A549 (cell line): ENCODE results near the gene CD34.

ENCODE experiments used
- CHD2 ChIP-seq: fragments of 150-350 bp; IDR thresholded peaks from 2 replicates; pipeline ENCODE4 v1.6.1; 2014; ENCODE audit warnings: low read length; ENCODE audit not compliant: partially characterized antibody
- ESRRA ChIP-seq: fragments of 150-350 bp; IDR thresholded peaks from 2 replicates; pipeline ENCODE4 v1.6.1; 2014; ENCODE audit warnings: mild to moderate bottlenecking, low read length, borderline replicate concordance
- RAD21 ChIP-seq, 2 experiments: fragments of >200 bp in 1 of 2; sonication (Bioruptor Twin) in 1 of 2; formaldehyde crosslinking in 1 of 2; IDR thresholded peaks in 1 of 2; conservative IDR thresholded peaks in 1 of 2; 2 replicates in 1 of 2; 3 replicates in 1 of 2; pipeline ENCODE4 v1.6.1; 2012 to 2018; ENCODE audit warnings: inconsistent platforms in 1 of 2
- TFCP2L1 ChIP-seq: fragments of 250-450 bp; sonication (Bioruptor Pico); IDR thresholded peaks from 2 replicates; pipeline ENCODE4 v1.5.0; 2021; ENCODE audit warnings: mild to moderate bottlenecking
- TF ChIP-seq, protein P1 (sequence below): IDR thresholded peaks from 2 replicates; pipeline ENCODE4 v1.6.1; 2012
- TF ChIP-seq, protein P2 (sequence below): fragments of >200 bp; sonication (Bioruptor Twin); formaldehyde crosslinking; IDR thresholded peaks from 3 replicates; pipeline ENCODE4 v1.5.1; 2016

DNA sequence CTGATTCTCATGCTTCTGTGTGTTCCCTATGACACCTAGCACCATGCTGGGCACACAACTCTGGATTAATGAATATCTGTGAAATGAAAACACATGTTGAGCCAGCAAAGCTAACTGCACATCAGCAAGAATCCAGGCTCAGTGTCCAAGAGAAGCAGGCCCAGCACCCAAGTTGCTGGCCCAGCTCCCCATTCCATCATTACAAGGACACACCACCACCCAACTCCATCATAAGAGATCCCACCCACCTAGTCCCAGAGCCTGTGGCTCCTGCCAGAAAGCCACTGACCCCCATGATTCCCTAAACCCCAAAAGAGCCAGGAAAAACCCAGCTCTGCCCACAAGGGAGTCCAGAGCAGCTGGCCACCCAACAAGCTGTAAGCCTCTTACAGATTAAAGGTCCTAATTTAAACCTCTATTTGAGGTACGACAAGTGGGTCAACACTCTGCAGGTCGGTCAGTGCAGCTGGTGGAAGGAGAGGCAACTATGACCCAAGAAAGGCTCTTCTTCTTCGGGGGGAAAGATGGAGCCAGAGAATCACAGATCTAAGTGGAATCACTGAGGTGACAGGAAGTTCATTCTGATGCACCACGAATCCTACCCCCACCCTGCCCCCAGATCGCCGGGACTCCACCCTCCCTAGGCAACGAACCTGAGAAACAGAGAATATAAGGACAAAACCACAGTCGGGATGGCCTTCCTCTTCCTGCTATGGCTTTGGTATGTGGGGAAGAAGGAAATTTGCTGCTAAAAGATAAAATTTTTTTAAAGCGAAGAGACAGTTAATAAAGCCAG is 58.2 kb downstream of the CD34 start:
- TF ChIP-seq, protein P1, sequence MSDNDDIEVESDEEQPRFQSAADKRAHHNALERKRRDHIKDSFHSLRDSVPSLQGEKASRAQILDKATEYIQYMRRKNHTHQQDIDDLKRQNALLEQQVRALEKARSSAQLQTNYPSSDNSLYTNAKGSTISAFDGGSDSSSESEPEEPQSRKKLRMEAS, result no peak
- TF ChIP-seq, protein P2, sequence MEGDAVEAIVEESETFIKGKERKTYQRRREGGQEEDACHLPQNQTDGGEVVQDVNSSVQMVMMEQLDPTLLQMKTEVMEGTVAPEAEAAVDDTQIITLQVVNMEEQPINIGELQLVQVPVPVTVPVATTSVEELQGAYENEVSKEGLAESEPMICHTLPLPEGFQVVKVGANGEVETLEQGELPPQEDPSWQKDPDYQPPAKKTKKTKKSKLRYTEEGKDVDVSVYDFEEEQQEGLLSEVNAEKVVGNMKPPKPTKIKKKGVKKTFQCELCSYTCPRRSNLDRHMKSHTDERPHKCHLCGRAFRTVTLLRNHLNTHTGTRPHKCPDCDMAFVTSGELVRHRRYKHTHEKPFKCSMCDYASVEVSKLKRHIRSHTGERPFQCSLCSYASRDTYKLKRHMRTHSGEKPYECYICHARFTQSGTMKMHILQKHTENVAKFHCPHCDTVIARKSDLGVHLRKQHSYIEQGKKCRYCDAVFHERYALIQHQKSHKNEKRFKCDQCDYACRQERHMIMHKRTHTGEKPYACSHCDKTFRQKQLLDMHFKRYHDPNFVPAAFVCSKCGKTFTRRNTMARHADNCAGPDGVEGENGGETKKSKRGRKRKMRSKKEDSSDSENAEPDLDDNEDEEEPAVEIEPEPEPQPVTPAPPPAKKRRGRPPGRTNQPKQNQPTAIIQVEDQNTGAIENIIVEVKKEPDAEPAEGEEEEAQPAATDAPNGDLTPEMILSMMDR, result no peak
- TF ChIP-seq TFCP2L1 (CRISPR knock-in tag) (no peak), CHD2 (no peak), ESRRA (no peak), RAD21 (conservative IDR thresholded peaks at IDR 0.05 in 1 of 2, IDR thresholded peaks at IDR 0.05 in 1 of 2) (no peak)
